ENCODE measurements around the gene CRELD2.

DNA sequence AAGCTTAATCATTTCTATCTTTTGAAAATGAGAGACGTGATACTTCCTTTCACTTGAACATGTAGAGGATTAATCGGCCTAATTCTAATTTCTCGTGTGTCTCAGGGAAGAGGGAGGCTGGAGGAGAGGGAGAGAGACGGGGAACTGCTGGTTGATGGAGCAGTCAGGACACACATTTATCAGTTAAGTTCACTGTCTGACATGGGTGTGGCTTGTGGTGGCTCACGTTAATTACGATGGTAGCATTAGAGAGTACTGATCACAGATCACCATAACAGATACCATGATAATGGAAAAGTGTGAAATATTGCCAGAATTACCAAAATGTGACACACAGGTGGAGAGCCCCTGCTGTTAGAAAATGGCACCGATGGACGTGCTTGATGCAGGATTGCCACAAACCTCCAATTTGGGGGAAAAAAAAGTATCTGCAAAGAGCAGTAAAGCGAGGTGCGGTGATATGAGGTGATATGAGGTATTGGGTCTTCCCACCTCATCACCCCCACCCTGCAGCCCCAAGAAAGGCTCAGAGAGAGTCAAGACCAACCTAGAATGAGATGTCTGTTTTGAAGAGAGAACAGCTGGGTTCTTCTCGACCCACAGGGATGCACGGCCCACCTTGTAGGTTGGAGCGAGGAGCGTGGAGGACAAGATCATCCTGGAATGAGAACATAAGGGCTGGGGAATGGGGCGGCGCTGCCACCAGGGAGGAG, 45.0 kb upstream of the CRELD2 start:
- TF ChIP-seq, protein P1, sequence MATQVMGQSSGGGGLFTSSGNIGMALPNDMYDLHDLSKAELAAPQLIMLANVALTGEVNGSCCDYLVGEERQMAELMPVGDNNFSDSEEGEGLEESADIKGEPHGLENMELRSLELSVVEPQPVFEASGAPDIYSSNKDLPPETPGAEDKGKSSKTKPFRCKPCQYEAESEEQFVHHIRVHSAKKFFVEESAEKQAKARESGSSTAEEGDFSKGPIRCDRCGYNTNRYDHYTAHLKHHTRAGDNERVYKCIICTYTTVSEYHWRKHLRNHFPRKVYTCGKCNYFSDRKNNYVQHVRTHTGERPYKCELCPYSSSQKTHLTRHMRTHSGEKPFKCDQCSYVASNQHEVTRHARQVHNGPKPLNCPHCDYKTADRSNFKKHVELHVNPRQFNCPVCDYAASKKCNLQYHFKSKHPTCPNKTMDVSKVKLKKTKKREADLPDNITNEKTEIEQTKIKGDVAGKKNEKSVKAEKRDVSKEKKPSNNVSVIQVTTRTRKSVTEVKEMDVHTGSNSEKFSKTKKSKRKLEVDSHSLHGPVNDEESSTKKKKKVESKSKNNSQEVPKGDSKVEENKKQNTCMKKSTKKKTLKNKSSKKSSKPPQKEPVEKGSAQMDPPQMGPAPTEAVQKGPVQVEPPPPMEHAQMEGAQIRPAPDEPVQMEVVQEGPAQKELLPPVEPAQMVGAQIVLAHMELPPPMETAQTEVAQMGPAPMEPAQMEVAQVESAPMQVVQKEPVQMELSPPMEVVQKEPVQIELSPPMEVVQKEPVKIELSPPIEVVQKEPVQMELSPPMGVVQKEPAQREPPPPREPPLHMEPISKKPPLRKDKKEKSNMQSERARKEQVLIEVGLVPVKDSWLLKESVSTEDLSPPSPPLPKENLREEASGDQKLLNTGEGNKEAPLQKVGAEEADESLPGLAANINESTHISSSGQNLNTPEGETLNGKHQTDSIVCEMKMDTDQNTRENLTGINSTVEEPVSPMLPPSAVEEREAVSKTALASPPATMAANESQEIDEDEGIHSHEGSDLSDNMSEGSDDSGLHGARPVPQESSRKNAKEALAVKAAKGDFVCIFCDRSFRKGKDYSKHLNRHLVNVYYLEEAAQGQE (IDR thresholded peaks at IDR 0.05; ENCODE audit: unreplicated experiment) = no peak
- no peak for TF ChIP-seq EZH2 (IDR thresholded peaks at IDR 0.05; ENCODE audit: low read depth, unreplicated experiment)
- TF ChIP-seq EZH2phosphoT487 (IDR thresholded peaks at IDR 0.05; ENCODE audit: unreplicated experiment) = no peak
- no peak for TF ChIP-seq POLR2AphosphoS5 (IDR thresholded peaks at IDR 0.05; ENCODE audit: low read depth)
- TF ChIP-seq, protein P2, sequence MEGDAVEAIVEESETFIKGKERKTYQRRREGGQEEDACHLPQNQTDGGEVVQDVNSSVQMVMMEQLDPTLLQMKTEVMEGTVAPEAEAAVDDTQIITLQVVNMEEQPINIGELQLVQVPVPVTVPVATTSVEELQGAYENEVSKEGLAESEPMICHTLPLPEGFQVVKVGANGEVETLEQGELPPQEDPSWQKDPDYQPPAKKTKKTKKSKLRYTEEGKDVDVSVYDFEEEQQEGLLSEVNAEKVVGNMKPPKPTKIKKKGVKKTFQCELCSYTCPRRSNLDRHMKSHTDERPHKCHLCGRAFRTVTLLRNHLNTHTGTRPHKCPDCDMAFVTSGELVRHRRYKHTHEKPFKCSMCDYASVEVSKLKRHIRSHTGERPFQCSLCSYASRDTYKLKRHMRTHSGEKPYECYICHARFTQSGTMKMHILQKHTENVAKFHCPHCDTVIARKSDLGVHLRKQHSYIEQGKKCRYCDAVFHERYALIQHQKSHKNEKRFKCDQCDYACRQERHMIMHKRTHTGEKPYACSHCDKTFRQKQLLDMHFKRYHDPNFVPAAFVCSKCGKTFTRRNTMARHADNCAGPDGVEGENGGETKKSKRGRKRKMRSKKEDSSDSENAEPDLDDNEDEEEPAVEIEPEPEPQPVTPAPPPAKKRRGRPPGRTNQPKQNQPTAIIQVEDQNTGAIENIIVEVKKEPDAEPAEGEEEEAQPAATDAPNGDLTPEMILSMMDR (conservative IDR thresholded peaks at IDR 0.05; ENCODE audit: low read depth in 2 of 2) = no peak
- TF ChIP-seq, protein P3, sequence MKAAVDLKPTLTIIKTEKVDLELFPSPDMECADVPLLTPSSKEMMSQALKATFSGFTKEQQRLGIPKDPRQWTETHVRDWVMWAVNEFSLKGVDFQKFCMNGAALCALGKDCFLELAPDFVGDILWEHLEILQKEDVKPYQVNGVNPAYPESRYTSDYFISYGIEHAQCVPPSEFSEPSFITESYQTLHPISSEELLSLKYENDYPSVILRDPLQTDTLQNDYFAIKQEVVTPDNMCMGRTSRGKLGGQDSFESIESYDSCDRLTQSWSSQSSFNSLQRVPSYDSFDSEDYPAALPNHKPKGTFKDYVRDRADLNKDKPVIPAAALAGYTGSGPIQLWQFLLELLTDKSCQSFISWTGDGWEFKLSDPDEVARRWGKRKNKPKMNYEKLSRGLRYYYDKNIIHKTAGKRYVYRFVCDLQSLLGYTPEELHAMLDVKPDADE (IDR thresholded peaks at IDR 0.05) = no peak
- no peak for TF ChIP-seq STAT1 (IDR thresholded peaks at IDR 0.05; ENCODE audit: unreplicated experiment)
- no peak for TF ChIP-seq JUNB (IDR thresholded peaks at IDR 0.05; ENCODE audit: unreplicated experiment)
- TF ChIP-seq ZNF331 (CRISPR knock-in tag; IDR thresholded peaks at IDR 0.05; ENCODE audit: low read depth) = no peak
- TF ChIP-seq CREB1 (CRISPR knock-in tag; IDR thresholded peaks at IDR 0.05; ENCODE audit: low read depth) = no peak

All from GM23338 (cell line).